Esophagus squamous epithelium (tissue), 4 donors: ENCODE data around the gene SWAP70.

Experiments
- POLR2A ChIP-seq, 4 donors: fragments of 450-650 bp; IDR thresholded peaks; one replicate each; pipeline ENCODE4 v1.6.1; 2017; ENCODE audit warnings: antibody characterized with exemption in 4 of 4, mild to moderate bottlenecking in 4 of 4, moderate library complexity in 3 of 4
- TF ChIP-seq, protein P1 (sequence below), 6 experiments: fragments of 450-650 bp in 4 of 6; fragments of 200-600 bp in 2 of 6; sonication (generic) in 2 of 6; IDR thresholded peaks; one replicate each; pipeline ENCODE4 v1.5.1; 2016 to 2019; ENCODE audit warnings: antibody characterized with exemption in 6 of 6, mild to moderate bottlenecking in 4 of 6, moderate library complexity in 4 of 6

DNA sequence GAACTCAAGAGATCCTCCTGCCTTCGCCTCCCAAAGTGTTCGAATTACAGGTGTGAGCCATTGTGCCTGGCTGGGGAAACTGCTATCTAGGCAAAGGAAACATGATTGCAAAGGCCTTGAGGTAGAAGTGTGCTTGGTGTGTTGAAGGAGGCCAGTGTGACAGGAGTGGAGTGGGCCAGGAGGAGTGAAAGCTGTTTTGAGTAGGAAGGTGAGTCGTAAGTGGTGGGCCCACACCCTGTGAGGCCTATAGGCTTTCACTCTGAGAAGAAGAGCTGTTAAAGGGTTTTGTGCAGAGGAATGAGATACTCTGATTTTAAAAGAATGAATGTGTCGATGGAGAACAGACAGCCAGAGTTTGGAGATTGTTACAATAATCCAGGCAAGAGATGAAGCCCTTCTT is 47.0 kb upstream of the SWAP70 start:
- TF ChIP-seq, protein P1, sequence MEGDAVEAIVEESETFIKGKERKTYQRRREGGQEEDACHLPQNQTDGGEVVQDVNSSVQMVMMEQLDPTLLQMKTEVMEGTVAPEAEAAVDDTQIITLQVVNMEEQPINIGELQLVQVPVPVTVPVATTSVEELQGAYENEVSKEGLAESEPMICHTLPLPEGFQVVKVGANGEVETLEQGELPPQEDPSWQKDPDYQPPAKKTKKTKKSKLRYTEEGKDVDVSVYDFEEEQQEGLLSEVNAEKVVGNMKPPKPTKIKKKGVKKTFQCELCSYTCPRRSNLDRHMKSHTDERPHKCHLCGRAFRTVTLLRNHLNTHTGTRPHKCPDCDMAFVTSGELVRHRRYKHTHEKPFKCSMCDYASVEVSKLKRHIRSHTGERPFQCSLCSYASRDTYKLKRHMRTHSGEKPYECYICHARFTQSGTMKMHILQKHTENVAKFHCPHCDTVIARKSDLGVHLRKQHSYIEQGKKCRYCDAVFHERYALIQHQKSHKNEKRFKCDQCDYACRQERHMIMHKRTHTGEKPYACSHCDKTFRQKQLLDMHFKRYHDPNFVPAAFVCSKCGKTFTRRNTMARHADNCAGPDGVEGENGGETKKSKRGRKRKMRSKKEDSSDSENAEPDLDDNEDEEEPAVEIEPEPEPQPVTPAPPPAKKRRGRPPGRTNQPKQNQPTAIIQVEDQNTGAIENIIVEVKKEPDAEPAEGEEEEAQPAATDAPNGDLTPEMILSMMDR (IDR thresholded peaks at IDR 0.05), result no peak
- no peak for TF ChIP-seq POLR2A (IDR thresholded peaks at IDR 0.05)
